Glomerular endothelial cell (primary cell): Measurements from ENCODE around the gene ACTRT3. TPM values are rescaled to one million over a fixed set of nuclear protein-coding genes. Genes with fewer than 3 reads are reported as not detected.

Experiments
- DNase-seq: peaks from one replicate; pipeline ENCODE4 v3.0.0-alpha.2; 2011; ENCODE audit warnings: low read depth, low spot score; ENCODE audit errors: extremely low read depth
- total RNA-seq: library from RNA; depleted of rRNA; stranded (reverse); fragments of >200 nt; gene quantifications from 2 replicates; pipeline ENCODE4 v1.2.3, GENCODE V29; 2015

ACTRT3 gene
- total RNA-seq = 2.8 and 3.4 TPM in 2 replicates

GRCh38 chr3:169769287-169770181, at the start of gene ACTRT3:
TSS of gene ACTRT3 (minus strand) at chr3:169769561. CDS start at chr3:169769520, 41 bp downstream.
- no peak for DNase-seq

- DNase-seq = no peak
These were observed 49.0 kb upstream of the ACTRT3 start for GRCh38 chr3:169818316-169818715.

- no peak for DNase-seq
These were observed 46.3 kb upstream of the ACTRT3 start for GRCh38 chr3:169815590-169816150.

GRCh38 chr3:169813757-169814517, 44.6 kb upstream of the ACTRT3 start:
- DNase-seq = no peak

GRCh38 chr3:169813278-169813677, 43.9 kb upstream of the ACTRT3 start:
- no peak for DNase-seq

GRCh38 chr3:169812332-169813235, 43.2 kb upstream of the ACTRT3 start, which contains the start of the genes LRRC34 and LRRIQ4:
TSS of gene LRRC34 (minus strand) at chr3:169812904. CDS start at chr3:169812548, 356 bp downstream.
TSS of gene LRRIQ4 (plus strand) at chr3:169812870. CDS start at chr3:169821922, 9,052 bp downstream.
- DNase-seq = peak; percentile 45

GRCh38 chr3:169811631-169812331, 42.4 kb upstream of the ACTRT3 start:
- no peak for DNase-seq

- DNase-seq = no peak
These were observed 40.0 kb upstream of the ACTRT3 start for GRCh38 chr3:169809230-169809795.

GRCh38 chr3:169804681-169805080, 35.3 kb upstream of the ACTRT3 start:
- no peak for DNase-seq

GRCh38 chr3:169792359-169792758, 23.0 kb upstream of the ACTRT3 start:
- DNase-seq = no peak

GRCh38 chr3:169790687-169791429, 21.5 kb upstream of the ACTRT3 start:
- DNase-seq = no peak

- DNase-seq = no peak
These were observed 20.9 kb upstream of the ACTRT3 start for GRCh38 chr3:169790219-169790618.

- DNase-seq = no peak
These were observed 18.4 kb upstream of the ACTRT3 start for GRCh38 chr3:169787791-169788190.

- DNase-seq = no peak
These were observed 17.8 kb upstream of the ACTRT3 start for GRCh38 chr3:169787120-169787519.

GRCh38 chr3:169781209-169781855, 12.0 kb upstream of the ACTRT3 start:
- DNase-seq = no peak

- DNase-seq = no peak
These were observed 11.4 kb upstream of the ACTRT3 start for GRCh38 chr3:169780742-169781141.

GRCh38 chr3:169777822-169778221, 8.5 kb upstream of the ACTRT3 start:
- DNase-seq = no peak

GRCh38 chr3:169774186-169774585, 4.8 kb upstream of the ACTRT3 start:
- DNase-seq = no peak
